Mucosa of stomach (tissue), 1 donor: ENCODE results near the gene LKAAEAR1.

ENCODE experiments used
- H3K27me3 ChIP-seq: one replicate; pipeline ENCODE4 v1.7.0; 2013; ENCODE audit warnings: mild to moderate bottlenecking, low read length; ENCODE audit not compliant: control insufficient read depth, insufficient read depth
- H3K36me3 ChIP-seq: one replicate; pipeline ENCODE4 v1.7.0; 2013; ENCODE audit warnings: low read length; ENCODE audit not compliant: control insufficient read depth, insufficient read depth
- H3K4me1 ChIP-seq: one replicate; pipeline ENCODE4 v1.7.0; 2013; ENCODE audit warnings: mild to moderate bottlenecking, low read length; ENCODE audit not compliant: control insufficient read depth, insufficient read depth
- H3K4me3 ChIP-seq: one replicate; pipeline ENCODE4 v1.7.0; 2013; ENCODE audit warnings: low read length
- H3K9ac ChIP-seq: one replicate; pipeline ENCODE4 v1.7.0; 2013; ENCODE audit warnings: mild to moderate bottlenecking, low read length, moderate library complexity
- H3K9me3 ChIP-seq: one replicate; pipeline ENCODE4 v1.7.0; 2013; ENCODE audit warnings: mild to moderate bottlenecking, low read length, moderate library complexity; ENCODE audit not compliant: control insufficient read depth
- donor health status: Pancreatic carcinoma.

The LKAAEAR1 gene

DNA sequence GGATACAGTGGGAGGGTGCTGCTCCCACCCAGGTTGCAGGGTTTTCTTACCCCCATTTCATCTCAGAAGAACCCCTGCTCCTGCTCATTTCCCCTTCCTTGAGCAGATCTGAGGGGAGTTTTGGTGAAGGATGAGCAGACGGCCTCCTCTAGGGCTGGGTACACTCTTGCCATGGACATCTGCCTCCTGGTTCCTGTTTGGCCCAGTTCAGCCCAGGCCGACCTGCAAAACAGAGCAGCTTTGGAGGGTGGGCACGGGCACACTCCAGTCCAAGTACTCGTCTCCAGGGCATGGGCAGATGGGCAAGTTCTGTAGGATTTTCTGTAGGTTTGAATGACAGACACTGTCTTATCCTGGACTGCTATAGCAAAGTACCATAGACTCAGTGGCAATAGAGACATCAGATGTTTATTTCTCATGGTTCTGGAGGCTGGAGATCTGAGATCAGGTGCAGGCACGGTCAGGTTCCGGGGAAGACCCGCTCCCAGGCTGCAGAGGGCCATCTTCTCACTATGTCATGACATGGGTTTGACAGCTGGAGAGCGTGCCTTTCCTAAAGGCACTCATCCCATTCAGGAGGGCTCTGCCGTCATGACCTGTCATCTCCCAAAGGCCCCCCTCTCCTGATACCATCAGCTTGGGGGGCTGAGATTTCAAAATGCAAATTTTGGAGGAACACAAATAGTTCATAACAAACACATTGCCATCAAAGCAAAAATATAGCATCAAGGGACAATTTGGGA, 16.9 kb upstream of the LKAAEAR1 start:
- Histone ChIP-seq H3K36me3 (no peaks in the 10 kb centered on the region), H3K4me1 (peaks cover 6% of the 10 kb centered on the region), H3K27me3 (peaks cover 39% of the 10 kb centered on the region), H3K9ac (no peak overlapping the region), H3K4me3 (no peak overlapping the region), H3K9me3 (no peaks in the 10 kb centered on the region)

DNA sequence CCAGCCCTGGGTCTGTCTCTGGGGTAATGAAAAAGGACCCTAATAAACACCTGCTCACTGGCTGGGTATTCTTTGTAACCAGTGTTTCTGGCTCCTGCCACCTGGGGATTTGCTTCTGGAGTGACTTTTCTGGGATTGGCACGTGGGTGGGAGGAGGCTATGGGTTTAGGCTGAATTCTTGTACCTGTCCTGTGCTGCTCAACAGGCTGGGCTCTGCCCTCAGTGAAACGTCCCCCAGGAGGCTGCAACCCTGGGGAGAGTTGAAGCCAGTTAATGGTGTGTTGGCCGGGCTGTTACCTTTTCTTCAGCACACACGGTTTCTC, 16.3 kb upstream of the LKAAEAR1 start:
- Histone ChIP-seq H3K4me3 (no peak overlapping the region), H3K9me3 (no peaks in the 10 kb centered on the region), H3K27me3 (peaks cover 39% of the 10 kb centered on the region), H3K4me1 (peaks cover 6% of the 10 kb centered on the region), H3K9ac (no peak overlapping the region), H3K36me3 (no peaks in the 10 kb centered on the region)

DNA sequence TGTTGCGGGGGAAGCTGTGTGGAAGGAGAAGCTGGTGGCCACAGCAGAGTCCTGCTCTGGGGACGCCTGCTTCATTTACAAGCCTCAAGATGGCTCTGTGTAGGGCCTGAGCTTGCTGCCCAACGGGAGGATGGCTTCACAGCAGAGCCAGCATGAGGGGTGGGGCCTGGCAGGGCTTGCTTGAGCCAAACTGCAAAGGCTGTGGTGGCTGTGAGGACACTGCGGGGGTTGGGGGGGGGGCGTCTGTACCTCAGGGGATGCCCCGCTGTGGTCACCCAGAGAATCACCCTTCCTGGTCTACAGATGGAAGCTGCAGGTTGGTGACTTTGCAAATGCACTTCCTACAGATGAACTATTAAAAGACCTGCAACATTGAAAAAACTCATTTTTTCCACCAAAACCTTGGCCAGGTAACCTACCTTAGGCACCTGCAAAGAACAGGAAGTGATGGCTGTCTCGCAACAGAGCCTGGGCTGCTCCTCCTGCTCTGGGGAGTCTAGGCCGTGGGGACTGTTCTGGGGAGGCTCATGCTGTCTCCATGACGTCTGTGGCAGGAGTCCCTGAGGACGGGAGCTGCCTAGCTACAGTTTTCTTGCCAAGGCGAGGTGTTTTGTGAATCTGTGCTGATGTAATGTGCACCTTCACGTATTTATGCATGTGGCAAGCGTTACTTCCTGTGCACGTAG, 15.8 kb upstream of the LKAAEAR1 start:
- no peak overlapping the region for H3K4me3 ChIP-seq
- H3K27me3 ChIP-seq = peaks cover 39% of the 10 kb centered on the region
- H3K36me3 ChIP-seq = no peaks in the 10 kb centered on the region
- H3K9me3 ChIP-seq = no peaks in the 10 kb centered on the region
- H3K4me1 ChIP-seq = peaks cover 6% of the 10 kb centered on the region
- H3K9ac ChIP-seq = no peak overlapping the region

DNA sequence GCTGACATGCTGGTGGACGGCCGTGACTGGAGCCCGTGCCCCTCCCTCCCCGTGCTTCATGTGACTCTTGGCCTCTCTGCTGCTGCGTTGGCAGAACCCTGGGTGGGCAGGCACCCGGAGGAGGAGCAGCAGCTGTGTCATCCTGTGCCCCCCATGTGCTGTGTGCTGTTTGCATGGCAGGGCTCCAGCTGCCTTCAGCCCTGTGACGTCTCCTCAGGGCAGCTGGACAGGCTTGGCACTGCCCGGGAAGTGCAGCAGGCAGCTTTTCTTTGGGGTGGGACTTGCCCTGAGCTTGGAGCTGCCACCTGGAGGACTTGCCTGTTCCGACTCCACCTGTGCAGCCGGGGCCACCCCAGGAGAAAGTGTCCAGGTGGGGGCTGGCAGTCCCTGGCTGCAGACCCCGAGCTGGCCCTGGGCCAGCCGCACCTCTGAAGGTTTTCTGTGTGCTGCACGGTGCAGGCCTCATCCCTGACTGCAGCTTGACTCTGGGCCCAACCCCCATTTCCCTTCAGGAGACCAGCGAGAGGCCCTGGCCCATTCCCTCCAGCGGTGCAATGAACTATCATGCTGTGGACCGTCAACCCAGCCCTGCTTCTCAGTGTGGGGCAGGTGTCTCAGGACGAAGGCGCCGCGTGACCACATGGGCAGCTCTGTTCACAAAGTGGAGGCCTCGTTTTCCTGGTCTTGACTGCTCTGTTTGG, 15.0 kb upstream of the LKAAEAR1 start:
- H3K27me3 ChIP-seq = peaks cover 39% of the 10 kb centered on the region
- H3K9me3 ChIP-seq = no peaks in the 10 kb centered on the region
- H3K9ac ChIP-seq = no peak overlapping the region
- no peaks in the 10 kb centered on the region for H3K36me3 ChIP-seq
- no peak overlapping the region for H3K4me3 ChIP-seq
- peaks cover 6% of the 10 kb centered on the region for H3K4me1 ChIP-seq

DNA sequence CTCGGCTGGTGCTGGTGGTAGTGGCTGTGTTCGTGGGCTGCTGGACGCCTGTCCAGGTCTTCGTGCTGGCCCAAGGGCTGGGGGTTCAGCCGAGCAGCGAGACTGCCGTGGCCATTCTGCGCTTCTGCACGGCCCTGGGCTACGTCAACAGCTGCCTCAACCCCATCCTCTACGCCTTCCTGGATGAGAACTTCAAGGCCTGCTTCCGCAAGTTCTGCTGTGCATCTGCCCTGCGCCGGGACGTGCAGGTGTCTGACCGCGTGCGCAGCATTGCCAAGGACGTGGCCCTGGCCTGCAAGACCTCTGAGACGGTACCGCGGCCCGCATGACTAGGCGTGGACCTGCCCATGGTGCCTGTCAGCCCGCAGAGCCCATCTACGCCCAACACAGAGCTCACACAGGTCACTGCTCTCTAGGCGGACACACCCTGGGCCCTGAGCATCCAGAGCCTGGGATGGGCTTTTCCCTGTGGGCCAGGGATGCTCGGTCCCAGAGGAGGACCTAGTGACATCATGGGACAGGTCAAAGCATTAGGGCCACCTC, 14.3 kb upstream of the LKAAEAR1 start:
- Histone ChIP-seq H3K4me3 (no peak overlapping the region), H3K36me3 (no peaks in the 10 kb centered on the region), H3K9ac (no peak overlapping the region), H3K4me1 (peaks cover 6% of the 10 kb centered on the region), H3K9me3 (no peaks in the 10 kb centered on the region), H3K27me3 (peaks cover 35% of the 10 kb centered on the region)

DNA sequence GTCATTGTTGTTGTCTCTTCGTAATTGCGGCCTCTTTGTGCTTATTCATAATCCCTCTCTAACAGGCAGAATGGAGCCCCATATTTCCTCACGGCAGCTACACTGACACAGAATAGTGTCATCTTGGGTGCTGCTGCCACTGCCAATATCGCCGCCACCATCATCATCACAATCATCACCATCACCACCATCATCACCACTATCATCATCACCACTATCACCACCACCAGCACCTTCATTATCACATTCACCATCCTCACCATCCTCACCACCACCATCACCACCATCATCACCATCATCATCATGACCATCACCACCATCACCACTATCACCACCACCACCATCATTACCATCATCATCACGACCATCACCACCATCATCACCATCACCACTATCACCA, 12.3 kb upstream of the LKAAEAR1 start:
- H3K27me3 ChIP-seq = peaks cover 21% of the 10 kb centered on the region
- H3K36me3 ChIP-seq = no peaks in the 10 kb centered on the region

DNA sequence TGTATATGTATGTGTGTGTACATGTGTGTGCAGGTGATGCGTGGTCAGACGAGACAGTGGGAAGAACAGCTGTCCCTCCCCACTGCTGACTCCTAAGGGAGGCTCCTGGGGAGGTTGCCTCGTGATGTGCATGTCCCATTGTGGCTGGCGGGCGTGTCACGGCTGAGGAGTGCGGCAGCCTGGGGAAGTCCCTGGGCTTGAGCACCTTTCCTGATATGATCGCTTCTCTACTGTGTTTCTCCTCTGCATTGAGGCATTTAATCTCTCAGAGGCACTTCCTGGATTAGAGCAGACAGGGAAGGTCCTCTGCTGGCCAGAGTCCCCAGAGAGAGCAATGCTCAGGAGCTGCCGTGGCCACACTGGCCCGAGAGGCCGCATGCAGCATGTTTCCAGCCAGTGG, 11.7 kb upstream of the LKAAEAR1 start:
- Histone ChIP-seq H3K9ac (no peak overlapping the region), H3K27me3 (peaks cover 15% of the 10 kb centered on the region), H3K4me3 (no peak overlapping the region), H3K36me3 (no peaks in the 10 kb centered on the region), H3K4me1 (no peaks in the 10 kb centered on the region), H3K9me3 (no peaks in the 10 kb centered on the region)

More for the DNA sequence above, 12.3 kb upstream of the LKAAEAR1 start:
- Histone ChIP-seq H3K4me3 (no peak overlapping the region), H3K4me1 (no peaks in the 10 kb centered on the region), H3K9me3 (no peaks in the 10 kb centered on the region), H3K9ac (no peak overlapping the region)

DNA sequence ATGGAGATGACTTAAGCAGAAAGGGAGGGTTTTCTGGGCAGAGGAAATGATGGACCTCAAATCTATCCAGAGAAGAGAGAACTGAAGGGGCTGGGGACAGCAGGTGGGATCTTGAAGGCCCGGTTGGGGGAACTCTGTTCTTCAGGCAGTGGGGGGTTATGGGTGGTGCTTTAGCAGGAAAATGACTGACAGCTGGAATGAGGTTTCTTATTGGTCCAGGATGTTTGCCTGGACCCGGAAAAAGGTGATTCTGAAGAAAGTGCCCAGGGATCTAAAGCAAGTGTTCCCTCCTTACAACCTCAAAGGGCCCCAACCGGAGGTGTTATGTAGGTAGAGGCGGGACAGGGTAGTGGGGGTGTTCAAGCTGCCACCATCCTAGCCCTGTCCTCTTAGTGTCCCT, 11.3 kb upstream of the LKAAEAR1 start:
- no peaks in the 10 kb centered on the region for H3K36me3 ChIP-seq
- H3K9me3 ChIP-seq = no peaks in the 10 kb centered on the region
- H3K27me3 ChIP-seq = peaks cover 11% of the 10 kb centered on the region
- H3K4me1 ChIP-seq = no peaks in the 10 kb centered on the region
- no peak overlapping the region for H3K4me3 ChIP-seq
- H3K9ac ChIP-seq = no peak overlapping the region

DNA sequence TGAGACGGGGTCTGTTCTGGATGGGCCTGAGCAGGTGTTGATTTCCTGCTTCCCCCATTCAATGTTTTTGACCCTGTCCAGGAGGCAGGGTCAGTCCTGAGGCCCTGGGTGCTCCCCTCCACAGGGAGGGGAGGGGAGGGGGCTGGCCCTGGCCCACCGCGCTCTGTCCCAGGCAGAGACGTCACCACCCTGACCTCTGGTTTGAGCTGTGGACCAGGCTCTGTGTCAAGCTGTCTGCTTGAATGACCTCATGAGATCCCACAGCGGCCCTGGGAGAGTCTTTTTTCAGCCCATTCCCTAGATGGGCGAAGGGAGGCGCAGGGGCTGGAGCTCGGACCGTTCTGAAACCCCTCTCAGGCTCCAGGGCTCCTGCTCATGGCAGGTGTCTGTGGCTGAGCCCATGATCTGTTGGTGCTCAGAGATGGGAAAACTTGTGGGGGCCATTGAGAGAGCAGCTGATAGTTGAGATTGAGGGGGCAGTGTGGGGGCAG, 8.9 kb upstream of the LKAAEAR1 start:
- Histone ChIP-seq H3K9ac (no peak overlapping the region), H3K9me3 (no peaks in the 10 kb centered on the region), H3K27me3 (peaks cover 6% of the 10 kb centered on the region), H3K4me3 (no peak overlapping the region), H3K36me3 (no peaks in the 10 kb centered on the region), H3K4me1 (no peaks in the 10 kb centered on the region)

DNA sequence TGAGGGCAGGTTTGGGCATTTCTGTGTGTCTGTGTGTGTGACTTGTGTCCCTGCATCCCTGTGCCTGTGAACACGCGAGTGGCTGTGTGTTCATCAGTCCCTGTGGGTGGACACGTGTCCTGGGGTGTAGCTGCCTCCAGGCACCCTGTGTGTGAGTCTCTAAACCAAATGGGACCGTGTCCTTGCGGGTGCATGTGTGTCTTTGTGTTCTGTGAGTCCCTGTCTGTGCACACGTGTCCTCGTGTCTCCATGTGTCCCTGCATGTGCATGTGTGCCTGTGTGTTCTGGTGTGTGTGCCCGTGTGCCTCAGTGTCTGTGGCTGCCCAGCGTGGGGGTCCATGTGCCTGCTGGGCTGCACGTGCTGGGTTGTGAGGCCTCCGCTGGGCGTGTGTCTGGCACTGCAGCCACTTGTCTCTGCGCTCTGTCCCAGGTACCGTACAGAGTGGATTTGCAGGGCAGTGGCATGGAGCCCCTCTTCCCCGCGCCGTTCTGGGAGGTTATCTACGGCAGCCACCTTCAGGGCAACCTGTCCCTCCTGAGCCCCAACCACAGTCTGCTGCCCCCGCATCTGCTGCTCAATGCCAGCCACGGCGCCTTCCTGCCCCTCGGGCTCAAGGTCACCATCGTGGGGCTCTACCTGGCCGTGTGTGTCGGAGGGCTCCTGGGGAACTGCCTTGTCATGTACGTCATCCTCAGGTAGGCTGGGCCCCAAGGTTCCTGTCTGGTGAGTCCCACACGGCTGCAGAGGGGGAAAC, 8.2 kb upstream of the LKAAEAR1 start:
- no peak overlapping the region for H3K9ac ChIP-seq

DNA sequence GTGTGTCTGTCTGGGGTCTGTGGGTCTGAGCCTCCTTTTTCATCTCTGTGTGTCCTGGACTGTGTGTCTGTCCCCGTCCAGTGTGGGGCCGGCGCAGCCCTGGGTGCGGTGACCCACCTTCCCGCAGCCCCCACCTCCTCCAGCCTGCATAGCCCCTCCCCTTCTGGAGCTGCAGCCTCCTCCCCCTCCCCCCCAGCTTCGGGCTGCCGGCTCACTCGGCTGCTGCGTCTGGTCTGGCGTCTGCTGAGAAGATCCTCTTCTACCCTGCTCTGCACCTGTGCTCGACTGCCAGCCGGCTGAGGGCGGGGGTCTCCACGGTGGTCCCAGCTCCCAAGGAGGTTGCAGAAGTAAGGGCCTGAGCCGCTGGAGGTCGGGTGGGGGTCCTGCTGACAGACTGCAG, 7.6 kb upstream of the LKAAEAR1 start:
- Histone ChIP-seq H3K9ac (no peak overlapping the region), H3K4me1 (no peaks in the 10 kb centered on the region), H3K4me3 (no peak overlapping the region), H3K27me3 (peaks cover 6% of the 10 kb centered on the region), H3K9me3 (no peaks in the 10 kb centered on the region), H3K36me3 (no peaks in the 10 kb centered on the region)

More for the DNA sequence above, 8.2 kb upstream of the LKAAEAR1 start:
- H3K9me3 ChIP-seq = no peaks in the 10 kb centered on the region
- no peaks in the 10 kb centered on the region for H3K4me1 ChIP-seq
- H3K36me3 ChIP-seq = no peaks in the 10 kb centered on the region
- H3K4me3 ChIP-seq = no peak overlapping the region
- H3K27me3 ChIP-seq = peaks cover 6% of the 10 kb centered on the region
